ENCODE results near the gene FGD3.

FGD3 gene

GRCh38 chr9:93057042-93057702 lies 109.8 kb downstream of the FGD3 start:
- no peak for DNase-seq

GRCh38 chr9:93057703-93058354 lies 110.5 kb downstream of the FGD3 start:
- DNase-seq = no peak

- DNase-seq = peak; percentile 72 to 73
Observed at GRCh38 chr9:93058355-93059010, 111.2 kb downstream of the FGD3 start, which contains the start of gene SUSD3. Gene SUSD3, plus strand, starts transcription at chr9:93058701. Its CDS starts 42 bp downstream, at chr9:93058743.

- DNase-seq = peak in 1 of 2 donors; percentile 21
Observed at GRCh38 chr9:93059011-93059714, 111.8 kb downstream of the FGD3 start.

- DNase-seq = no peak
Observed at GRCh38 chr9:93059715-93060578, 112.6 kb downstream of the FGD3 start.

- peak in 1 of 2 donors; percentile 17 for DNase-seq
Observed at GRCh38 chr9:93060746-93061259, 113.5 kb downstream of the FGD3 start.

- no peak for DNase-seq
Observed at GRCh38 chr9:93061260-93061751, 114.0 kb downstream of the FGD3 start.

GRCh38 chr9:93061791-93062763 lies 114.8 kb downstream of the FGD3 start:
- peak; percentile 22 to 52 for DNase-seq

GRCh38 chr9:93064392-93065134 lies 117.2 kb downstream of the FGD3 start:
- DNase-seq = peak; percentile 92

- no peak for DNase-seq
Observed at GRCh38 chr9:93065135-93065720, 117.9 kb downstream of the FGD3 start.

GRCh38 chr9:93066978-93067603 lies 119.8 kb downstream of the FGD3 start:
- DNase-seq = no peak

GRCh38 chr9:93068956-93069355 lies 121.6 kb downstream of the FGD3 start:
- DNase-seq = no peak

- DNase-seq = peak in 1 of 2 donors; percentile 26
Observed at GRCh38 chr9:93071464-93071863, 124.1 kb downstream of the FGD3 start.

GRCh38 chr9:93072383-93072795 lies 125.1 kb downstream of the FGD3 start:
- no peak for DNase-seq

GRCh38 chr9:93076101-93076791 lies 128.9 kb downstream of the FGD3 start:
- DNase-seq = no peak

- no peak for DNase-seq
Observed at GRCh38 chr9:93076792-93077128, 129.4 kb downstream of the FGD3 start.

GRCh38 chr9:93077367-93077766 lies 130.0 kb downstream of the FGD3 start:
- DNase-seq = no peak

- no peak for DNase-seq
Observed at GRCh38 chr9:93077811-93078210, 130.5 kb downstream of the FGD3 start.
